GM21515 (cell line): ENCODE results near the gene COL4A1.

Experiments
- ATAC-seq: cut with Tn5 transposase; IDR thresholded peaks from one replicate; pipeline ENCODE4 v1.9.1; 2021; ENCODE audit not compliant: unreplicated experiment

The COL4A1 gene

DNA sequence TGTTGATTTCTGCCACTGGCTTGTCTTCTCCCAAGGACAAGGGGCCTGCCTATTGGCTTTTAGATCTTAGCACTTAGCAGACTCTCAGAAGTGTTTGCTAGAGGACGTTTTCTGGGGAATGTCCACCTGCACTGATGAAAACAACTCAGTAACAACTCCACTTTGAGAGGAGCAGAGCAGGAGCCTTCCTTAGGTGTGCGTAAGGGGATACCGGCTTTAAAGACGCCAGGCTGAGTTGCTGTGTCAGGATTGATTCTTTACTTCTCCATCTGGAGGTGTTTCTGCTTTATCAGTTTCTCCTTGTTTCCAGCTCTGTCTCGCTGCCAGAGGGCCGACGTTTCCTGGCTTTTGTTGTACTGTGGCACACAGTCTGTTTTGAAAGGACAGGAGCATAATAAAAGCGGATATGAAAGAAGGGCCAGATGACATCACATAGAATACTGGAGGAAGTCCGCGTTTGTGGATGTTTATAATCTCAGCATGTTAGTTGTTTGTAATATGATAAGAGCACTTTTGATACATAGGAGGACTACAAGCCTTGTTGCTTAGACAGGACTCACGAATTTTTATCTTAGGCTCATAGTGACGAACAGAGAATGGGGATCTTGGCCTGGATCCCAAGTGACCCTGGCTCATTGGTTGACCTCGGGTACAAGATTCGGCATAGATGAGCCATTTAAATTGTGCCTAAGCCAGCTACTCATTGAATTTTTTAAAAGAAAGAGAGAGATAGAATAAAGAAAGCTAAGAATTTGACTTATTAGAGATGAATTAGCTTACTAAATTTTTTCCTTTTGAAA lies 34.7 kb upstream of the COL4A1 start:
- peak; percentile 65 for ATAC-seq

DNA sequence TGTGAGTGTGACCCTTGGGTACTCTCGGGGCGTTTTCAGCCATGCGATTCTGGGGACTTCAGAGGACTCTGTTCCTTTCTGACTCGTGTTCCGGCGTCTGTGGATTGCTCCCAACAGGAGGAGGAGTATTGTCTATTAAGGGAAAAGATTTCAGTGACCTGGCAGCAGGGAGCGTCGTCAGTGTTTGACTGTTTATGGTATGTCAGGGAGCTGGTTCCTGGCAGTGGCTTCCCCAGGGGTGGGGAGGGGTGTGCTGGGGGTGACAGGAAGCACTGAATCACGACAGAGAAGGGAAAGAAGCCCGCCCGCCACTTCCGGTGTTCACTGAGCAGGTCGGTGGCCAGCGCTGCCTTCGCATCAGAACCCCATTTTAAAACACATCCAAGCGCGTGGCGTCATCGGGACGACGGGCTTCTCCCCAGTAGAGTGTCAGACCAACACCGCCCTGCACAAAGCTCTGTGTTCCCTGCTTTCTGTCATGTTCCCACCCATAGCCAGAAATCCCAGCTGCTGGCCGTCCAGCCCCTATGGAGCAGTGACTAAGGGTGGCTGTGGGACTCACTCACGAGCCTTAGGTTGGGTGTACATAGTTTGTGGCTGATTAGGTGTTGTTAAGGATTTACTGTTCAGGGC lies 34.0 kb upstream of the COL4A1 start:
- ATAC-seq, result peak; percentile 56

GRCh38 chr13:110339975-110340550 lies 33.1 kb upstream of the COL4A1 start:
- ATAC-seq, result no peak

DNA sequence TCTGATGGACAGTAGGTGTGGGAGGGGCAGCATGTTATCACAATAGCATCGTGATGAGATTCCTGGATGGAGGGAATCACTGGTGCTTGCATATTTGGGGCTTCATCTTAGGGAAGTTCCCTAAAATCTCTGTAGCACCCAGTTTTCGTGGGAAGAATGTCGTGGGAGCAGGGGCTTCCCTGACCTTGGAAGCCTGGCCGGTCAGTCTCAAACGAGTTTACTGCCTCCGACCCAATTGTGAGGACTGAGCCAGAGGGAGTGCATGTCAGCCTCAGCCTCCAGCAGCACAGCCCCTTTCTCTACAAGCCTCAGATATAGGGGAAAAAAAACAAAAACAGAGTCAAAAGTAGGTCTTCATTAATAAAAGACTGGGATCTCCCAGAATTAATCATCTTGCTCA lies 32.3 kb upstream of the COL4A1 start:
- no peak for ATAC-seq

DNA sequence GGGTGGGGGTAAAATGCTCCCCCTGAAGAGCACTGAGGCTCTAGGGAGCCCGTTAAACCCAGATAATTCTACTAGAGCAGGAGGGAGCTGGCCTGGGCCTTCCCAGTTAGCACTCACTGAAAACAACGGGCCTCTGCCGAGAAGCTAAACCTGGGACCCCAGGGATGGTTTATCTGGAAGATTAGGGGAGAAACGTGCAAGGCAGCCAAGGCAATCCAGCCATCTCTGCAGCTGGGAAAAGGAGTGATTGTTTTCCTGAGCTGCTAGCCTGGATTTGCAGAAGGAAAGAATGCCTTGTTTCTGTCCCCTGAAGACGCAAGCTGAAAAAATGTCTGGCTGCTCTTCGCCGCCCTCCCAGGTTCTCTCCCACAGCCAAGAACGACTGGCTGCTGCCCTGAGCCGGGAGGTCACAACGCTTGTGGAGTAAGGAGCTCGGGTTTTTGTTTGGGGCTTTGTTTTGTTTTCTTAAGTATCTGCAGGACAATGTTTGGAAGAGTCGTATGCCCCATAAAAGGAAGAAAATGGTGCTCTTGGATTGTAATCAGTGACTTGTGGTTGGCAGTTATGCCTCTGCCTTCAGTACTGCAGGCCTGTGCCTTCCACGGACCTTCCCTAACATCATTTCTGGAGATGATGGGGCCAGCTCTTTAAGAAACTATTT lies 31.6 kb upstream of the COL4A1 start:
- no peak for ATAC-seq

DNA sequence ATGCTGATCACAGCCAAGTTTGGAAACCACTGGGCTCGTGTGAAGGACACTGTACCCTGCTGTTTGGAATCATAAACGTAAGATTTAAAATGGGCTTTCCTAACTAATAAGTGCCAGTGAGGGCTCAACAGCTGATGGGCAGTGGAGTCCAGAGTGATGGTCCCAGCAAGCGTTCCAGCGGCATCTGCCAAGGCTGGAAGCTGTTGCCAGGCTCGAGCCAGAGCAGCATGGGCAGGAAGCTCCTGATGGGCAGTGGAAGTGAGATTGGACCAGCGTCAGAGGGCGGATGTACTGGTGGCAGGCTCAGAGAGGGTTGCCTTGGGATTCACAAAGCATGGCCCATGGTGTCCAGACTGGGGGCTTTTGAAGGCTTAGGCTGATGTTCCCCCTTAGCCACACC lies 30.3 kb upstream of the COL4A1 start:
- ATAC-seq, result no peak

GRCh38 chr13:110336681-110337080 lies 29.7 kb upstream of the COL4A1 start:
- no peak for ATAC-seq

GRCh38 chr13:110336108-110336507 lies 29.2 kb upstream of the COL4A1 start:
- no peak for ATAC-seq

DNA sequence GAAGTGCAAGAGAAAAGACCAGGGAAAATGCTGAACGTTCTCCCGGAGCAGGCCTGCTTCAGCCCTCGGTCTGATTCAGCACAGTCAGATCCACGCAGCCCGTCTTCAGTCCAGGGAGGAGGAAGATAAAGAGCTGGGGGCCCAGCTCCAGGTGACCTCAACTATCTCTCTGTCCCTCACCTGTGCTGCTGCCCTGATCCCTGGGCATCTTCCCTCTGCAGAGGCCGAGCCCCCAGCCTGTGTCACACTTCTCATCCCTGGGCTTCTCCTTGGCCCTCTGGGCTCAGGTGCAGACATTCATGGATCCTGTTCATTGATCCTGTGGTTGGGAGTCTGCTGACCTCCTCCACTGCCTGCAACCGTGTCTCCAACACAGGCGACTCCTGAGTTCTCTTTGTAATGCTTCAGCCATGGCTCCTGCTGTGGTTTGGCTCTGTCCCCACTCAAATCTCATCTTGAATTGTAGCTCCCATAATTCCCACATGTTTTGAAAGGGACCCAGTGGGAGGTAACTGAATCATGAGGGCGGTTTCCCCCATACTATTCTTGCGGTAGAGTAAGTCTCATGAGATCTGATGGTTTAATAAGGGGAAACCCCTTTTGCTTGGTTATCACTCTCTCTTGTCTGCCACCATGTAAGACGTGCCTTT lies 28.0 kb upstream of the COL4A1 start:
- no peak for ATAC-seq

- ATAC-seq, result no peak
Measured at GRCh38 chr13:110334256-110334655, 27.3 kb upstream of the COL4A1 start.

DNA sequence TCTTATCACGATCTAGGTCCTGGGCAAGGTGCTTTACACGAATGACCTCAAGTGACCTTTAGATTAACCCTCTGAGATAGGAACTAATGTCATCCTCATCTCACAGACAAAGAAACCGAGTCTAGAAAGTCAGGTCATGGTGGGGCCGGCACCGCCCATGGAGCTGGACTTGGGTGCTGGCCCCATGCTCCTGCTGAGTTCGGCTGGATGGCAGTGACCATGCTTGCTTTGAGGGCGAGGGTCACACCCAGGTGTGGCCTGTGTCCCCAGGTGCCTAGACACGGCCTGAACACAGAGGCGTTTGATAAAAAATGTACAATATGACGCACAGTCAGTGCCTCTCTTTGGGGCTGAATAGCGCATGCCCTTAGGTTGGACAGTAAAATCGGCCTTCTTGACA lies 26.9 kb upstream of the COL4A1 start:
- ATAC-seq, result no peak

- no peak for ATAC-seq
Measured at GRCh38 chr13:110332750-110333149, 25.8 kb upstream of the COL4A1 start.

DNA sequence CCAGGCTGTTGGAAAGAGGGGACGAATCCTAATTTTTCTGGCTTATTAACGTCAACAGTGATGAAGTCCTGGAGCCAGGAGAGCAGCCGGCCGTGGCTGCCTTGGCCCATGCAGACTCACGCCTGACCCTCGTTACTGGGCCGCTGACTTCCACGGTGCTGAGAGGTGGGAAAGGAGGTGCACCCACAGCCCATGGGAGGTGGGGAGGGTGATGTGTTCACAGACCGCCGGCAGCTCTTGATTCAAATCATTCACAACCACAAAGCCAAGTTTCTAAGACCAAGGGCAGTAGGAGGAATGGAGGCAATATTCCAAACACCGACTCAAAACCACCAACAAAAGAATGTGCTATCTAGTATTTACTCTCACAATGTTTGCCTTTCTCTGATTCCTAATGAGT lies 24.4 kb upstream of the COL4A1 start:
- no peak for ATAC-seq

DNA sequence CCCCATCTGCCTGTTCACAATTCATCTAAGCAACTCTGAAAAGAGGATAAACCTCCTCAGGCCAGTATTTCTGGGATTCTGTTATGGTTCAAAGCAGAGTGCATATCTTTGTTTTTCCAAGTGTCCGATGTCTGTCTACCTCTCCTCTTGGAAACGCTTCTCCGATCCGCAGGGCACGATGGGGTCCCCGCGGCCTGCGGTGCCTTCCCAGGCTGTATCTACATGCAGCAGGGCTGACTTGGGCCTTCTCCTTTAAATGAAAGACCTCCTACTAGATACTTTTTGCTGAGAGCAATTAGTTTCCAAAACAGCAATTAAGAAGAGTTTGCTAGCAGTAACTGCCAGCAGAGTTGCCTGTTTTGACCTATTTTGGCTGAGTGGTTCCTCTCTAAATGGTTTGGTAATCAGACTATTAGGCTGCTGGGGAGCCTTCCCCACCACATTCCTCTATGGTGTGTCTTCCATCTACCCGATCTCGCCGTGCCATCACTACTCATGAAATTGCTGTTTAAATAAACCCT lies 23.6 kb upstream of the COL4A1 start:
- no peak for ATAC-seq

DNA sequence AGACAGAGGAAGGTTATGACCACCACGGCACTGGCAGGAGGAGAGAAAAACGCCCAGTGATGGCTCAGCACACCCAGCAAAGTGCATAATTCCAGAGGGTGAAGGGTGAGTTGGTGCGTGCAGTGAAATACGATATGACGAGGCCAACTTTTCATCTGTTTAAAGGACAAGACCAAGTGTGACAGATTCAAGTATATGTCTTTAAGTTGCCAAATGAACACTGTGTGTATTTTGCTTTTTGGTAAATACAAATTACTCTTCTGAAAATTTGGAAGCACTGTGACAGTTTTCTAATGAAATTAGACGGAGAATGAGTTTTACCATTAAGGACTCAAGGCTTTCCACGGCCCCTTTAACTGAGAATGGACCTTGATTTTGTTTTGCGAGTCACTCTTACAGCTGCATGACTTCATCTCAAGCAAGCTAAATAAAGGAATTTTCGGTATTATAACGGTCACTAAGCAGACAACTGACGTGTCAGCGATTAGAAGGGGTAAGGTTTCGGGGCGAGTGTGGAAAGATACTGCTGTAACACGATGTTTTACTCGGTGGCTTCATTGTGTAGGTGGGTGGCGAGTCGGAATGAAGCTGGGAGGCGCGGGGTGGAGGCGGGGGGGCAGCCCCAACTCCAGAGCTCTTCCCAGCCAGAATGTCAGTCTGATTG lies 23.0 kb upstream of the COL4A1 start:
- no peak for ATAC-seq

GRCh38 chr13:110329258-110329657 lies 22.3 kb upstream of the COL4A1 start:
- no peak for ATAC-seq

GRCh38 chr13:110328573-110328972 lies 21.6 kb upstream of the COL4A1 start:
- no peak for ATAC-seq

DNA sequence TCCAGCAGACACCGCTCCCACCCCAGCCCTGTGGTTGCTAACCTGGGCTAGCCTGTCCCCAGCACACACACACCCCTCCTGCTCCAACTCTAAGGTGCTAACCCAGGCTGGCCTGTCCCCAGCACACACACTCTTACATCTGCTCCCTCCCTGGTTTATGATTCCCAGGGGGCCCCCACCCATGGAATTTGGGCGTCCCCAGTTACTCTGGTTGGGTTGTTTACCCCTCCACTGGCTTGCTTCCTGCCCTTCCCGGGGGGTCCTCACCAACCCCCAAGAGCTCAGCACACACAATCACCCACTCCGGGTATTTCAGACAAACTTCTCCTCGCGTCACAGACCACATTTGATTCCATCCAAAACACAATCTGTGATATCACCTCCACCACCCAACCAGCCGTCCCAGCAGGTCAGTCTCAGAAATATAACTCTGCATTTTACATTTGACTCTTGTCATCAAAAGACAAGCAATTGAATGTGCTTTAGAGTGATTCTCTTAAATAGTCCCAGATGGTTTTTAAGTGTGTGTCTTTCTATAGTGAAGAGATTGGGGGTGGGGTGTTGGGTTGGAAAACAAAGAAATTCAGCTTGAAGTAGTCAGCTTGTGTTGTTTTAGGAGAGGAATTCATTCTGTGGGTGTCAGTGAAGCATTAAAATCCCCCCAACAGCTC lies 20.2 kb upstream of the COL4A1 start:
- no peak for ATAC-seq

DNA sequence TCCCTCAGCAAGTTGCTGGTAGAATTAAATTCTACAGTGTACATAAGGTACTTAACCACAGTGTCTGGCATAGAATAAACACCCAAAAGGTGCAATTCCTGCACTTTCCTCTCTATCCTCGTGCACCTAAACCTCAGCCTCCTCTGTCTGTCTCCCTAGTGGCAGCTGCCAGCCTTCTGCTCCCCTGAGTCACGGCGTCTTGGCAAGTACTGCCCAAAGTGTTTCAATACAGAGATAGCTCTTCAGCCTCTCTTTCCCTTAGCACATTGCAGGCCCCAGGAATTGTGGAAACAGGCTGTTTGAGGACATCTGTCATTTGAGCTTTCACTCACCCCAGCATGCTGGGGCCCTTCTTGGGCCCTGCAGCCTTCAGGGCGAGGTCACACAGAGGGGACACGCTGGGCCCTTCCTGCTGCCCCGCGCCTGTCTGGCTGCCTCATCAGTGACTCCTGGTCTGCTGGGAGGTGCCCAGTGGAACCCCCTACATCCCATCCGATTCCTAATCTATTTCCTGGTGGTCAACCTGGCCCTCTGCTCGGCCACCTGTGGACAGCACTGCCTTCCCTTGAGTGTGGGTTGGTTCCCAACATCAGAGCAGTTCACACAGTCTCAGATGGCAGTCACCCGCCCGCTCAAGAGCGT lies 19.4 kb upstream of the COL4A1 start:
- ATAC-seq, result no peak
